RPMI7951 (cell line): ENCODE results near the gene ZNF652. TPM values are rescaled to one million over a fixed set of nuclear protein-coding genes. Genes with fewer than 3 reads are reported as not detected.
"Not testable (repeated sequence)": the region's sequence is repeated elsewhere in the genome, so short reads cannot be mapped to it uniquely, and the experiment has no call there.

ENCODE experiments used
- DNase-seq: peaks from one replicate; pipeline ENCODE4 v3.0.0-alpha.2; 2012; ENCODE audit warnings: low read depth
- total RNA-seq: library from RNA; depleted of rRNA; stranded (reverse); fragments of >200 nt; shearing (Covaris generic); gene quantifications from 2 replicates; pipeline ENCODE4 v1.2.3, GENCODE V29; 2014

ZNF652 gene
- total RNA-seq, 1 experiment from 2014 or later = 10.9 TPM

GRCh38 chr17:49315551-49316257, 46.3 kb downstream of the ZNF652 start:
- peak; percentile 83 for DNase-seq

GRCh38 chr17:49312722-49313121, 49.3 kb downstream of the ZNF652 start:
- DNase-seq = no peak

GRCh38 chr17:49299996-49300395, 62.1 kb downstream of the ZNF652 start:
- no peak for DNase-seq

GRCh38 chr17:49298371-49298976, 63.6 kb downstream of the ZNF652 start:
- DNase-seq = no peak

- no peak for DNase-seq
Measured at GRCh38 chr17:49297141-49297540, 64.9 kb downstream of the ZNF652 start.

GRCh38 chr17:49294122-49294521, 67.9 kb downstream of the ZNF652 start:
- DNase-seq = no peak

- DNase-seq = no peak
Measured at GRCh38 chr17:49292901-49293300, 69.1 kb downstream of the ZNF652 start.

GRCh38 chr17:49291929-49292328, 70.1 kb downstream of the ZNF652 start:
- DNase-seq = no peak

GRCh38 chr17:49290690-49291359, 71.2 kb downstream of the ZNF652 start:
- peak; percentile 28 for DNase-seq

GRCh38 chr17:49288388-49288787, 73.7 kb downstream of the ZNF652 start:
- no peak for DNase-seq

- DNase-seq = no peak
Measured at GRCh38 chr17:49287481-49287880, 74.6 kb downstream of the ZNF652 start.

- DNase-seq = not testable (repeated sequence)
Measured at GRCh38 chr17:49286261-49286973, 75.6 kb downstream of the ZNF652 start.

GRCh38 chr17:49285716-49286115, 76.3 kb downstream of the ZNF652 start:
- no peak for DNase-seq

GRCh38 chr17:49280918-49281317, 81.1 kb downstream of the ZNF652 start:
- DNase-seq = no peak

- no peak for DNase-seq
Measured at GRCh38 chr17:49280061-49280460, 82.0 kb downstream of the ZNF652 start.

- not testable (repeated sequence) for DNase-seq
Measured at GRCh38 chr17:49279263-49280015, 82.6 kb downstream of the ZNF652 start.

GRCh38 chr17:49278076-49278475, 84.0 kb downstream of the ZNF652 start:
- no peak for DNase-seq

GRCh38 chr17:49277638-49278037, 84.4 kb downstream of the ZNF652 start:
- DNase-seq = no peak

- not testable (repeated sequence) for DNase-seq
Measured at GRCh38 chr17:49275981-49276380, 86.1 kb downstream of the ZNF652 start.

- DNase-seq = no peak
Measured at GRCh38 chr17:49269356-49269755, 92.7 kb downstream of the ZNF652 start.

- DNase-seq = no peak
Measured at GRCh38 chr17:49267912-49268311, 94.1 kb downstream of the ZNF652 start.

- DNase-seq = no peak
Measured at GRCh38 chr17:49266233-49266632, 95.8 kb downstream of the ZNF652 start.
